CD4-positive, alpha-beta T cell treated with Interleukin-6 at 100 ng/mL for 8 hours (primary cell): Measurements from ENCODE around the gene ARRB2.
"Not testable (repeated sequence)": the region's sequence is repeated elsewhere in the genome, so short reads cannot be mapped to it uniquely, and the experiment has no call there.

Experiments
- DNase-seq: peaks from one replicate; pipeline ENCODE4 v3.0.0-alpha.2; 2020; ENCODE audit warnings: mixed read lengths, low spot score

The ARRB2 gene

GRCh38 chr17:4701116-4701515 lies 9.3 kb upstream of the ARRB2 start:
- DNase-seq = no peak

GRCh38 chr17:4703330-4703691 lies 7.1 kb upstream of the ARRB2 start:
- no peak for DNase-seq

- DNase-seq = not testable (repeated sequence)
Observed at GRCh38 chr17:4704574-4704907, 5.9 kb upstream of the ARRB2 start.

- no peak for DNase-seq
Observed at GRCh38 chr17:4704991-4705390, 5.4 kb upstream of the ARRB2 start.

GRCh38 chr17:4706121-4706520 lies 4.3 kb upstream of the ARRB2 start:
- no peak for DNase-seq

- DNase-seq = peak; percentile 40
Observed at GRCh38 chr17:4708436-4708835, 2.0 kb upstream of the ARRB2 start.

- DNase-seq = peak; percentile 68
Observed at GRCh38 chr17:4710693-4711634, 532 bp downstream of the ARRB2 start.

- no peak for DNase-seq
Observed at GRCh38 chr17:4711661-4712181, 1.3 kb downstream of the ARRB2 start.

GRCh38 chr17:4712526-4712925 lies 2.1 kb downstream of the ARRB2 start:
- DNase-seq = no peak

- DNase-seq = not testable (repeated sequence)
Observed at GRCh38 chr17:4714340-4715062, 4.1 kb downstream of the ARRB2 start.

GRCh38 chr17:4715063-4715744 lies 4.8 kb downstream of the ARRB2 start:
- peak; percentile 70 for DNase-seq

- no peak for DNase-seq
Observed at GRCh38 chr17:4716081-4716480, 5.6 kb downstream of the ARRB2 start.

GRCh38 chr17:4717791-4718190 lies 7.4 kb downstream of the ARRB2 start:
- DNase-seq = no peak

GRCh38 chr17:4718276-4718675 lies 7.8 kb downstream of the ARRB2 start:
- no peak for DNase-seq

GRCh38 chr17:4719146-4719545 lies 8.7 kb downstream of the ARRB2 start:
- DNase-seq = no peak

- no peak for DNase-seq
Observed at GRCh38 chr17:4719684-4720221, 9.3 kb downstream of the ARRB2 start.

GRCh38 chr17:4720787-4721186 lies 10.4 kb downstream of the ARRB2 start:
- no peak for DNase-seq

- no peak for DNase-seq
Observed at GRCh38 chr17:4721203-4722135, 11.0 kb downstream of the ARRB2 start.

- no peak for DNase-seq
Observed at GRCh38 chr17:4722678-4723240, 12.3 kb downstream of the ARRB2 start.

GRCh38 chr17:4724650-4725049 lies 14.2 kb downstream of the ARRB2 start:
- DNase-seq = no peak
